HG02884 (cell line): ENCODE measurements around the gene LILRB4.
"Not testable (repeated sequence)": the region's sequence is repeated elsewhere in the genome, so short reads cannot be mapped to it uniquely, and the experiment has no call there.

ENCODE experiments used
- ATAC-seq: cut with Tn5 transposase; IDR thresholded peaks from one replicate; pipeline ENCODE4 v1.9.1; 2021; ENCODE audit warnings: mild to moderate bottlenecking, moderate library complexity; ENCODE audit not compliant: unreplicated experiment

The LILRB4 gene

DNA sequence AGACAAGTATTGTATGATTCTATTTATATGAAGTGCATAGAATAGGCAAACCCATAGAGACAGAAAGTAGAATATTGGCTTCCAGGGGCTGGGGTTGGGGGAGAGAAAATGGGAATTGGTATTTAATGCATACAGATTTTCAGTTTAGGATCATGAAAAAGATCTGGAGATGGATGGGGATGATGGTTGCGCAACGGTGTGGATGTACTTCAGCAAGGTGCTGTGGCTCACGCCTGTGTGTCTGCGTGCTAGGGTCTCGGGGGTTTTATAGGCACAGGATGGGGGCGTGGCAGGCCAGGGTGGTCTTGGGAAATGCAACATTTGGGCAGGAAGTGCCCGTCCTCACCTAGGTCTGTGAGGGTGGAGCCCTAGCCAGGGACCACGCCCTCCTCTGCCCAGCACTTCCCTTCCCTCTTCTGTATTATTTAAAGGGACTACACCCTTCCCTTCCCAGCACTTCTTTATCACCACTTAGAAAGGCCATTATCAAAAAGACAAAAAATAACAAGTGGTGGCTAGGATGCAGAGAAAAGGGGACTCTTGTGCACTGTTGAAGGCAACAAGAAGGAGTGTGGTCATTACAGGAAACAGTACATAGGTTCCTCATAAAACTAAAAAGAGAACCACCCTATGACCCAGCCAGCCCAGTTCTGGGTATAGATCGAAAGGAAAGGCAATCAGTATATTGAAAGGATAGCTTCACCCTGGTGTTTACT lies 29.0 kb downstream of the LILRB4 start:
- no peak for ATAC-seq

DNA sequence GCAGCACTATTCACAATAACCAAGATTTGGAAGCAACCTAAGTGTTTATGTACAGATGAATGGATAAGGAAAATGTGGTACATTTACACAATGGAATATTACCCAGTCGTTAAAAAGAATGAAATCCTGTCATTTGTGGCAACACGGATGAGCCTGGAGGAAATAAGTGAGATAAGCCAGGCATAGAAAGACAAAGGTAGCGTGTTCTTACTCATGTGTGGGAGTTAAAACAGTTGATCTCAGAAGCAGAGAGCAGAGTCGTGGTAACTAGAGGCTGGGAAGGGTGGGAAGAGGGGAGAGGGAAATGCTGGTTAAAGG lies 29.5 kb downstream of the LILRB4 start:
- no peak for ATAC-seq

DNA sequence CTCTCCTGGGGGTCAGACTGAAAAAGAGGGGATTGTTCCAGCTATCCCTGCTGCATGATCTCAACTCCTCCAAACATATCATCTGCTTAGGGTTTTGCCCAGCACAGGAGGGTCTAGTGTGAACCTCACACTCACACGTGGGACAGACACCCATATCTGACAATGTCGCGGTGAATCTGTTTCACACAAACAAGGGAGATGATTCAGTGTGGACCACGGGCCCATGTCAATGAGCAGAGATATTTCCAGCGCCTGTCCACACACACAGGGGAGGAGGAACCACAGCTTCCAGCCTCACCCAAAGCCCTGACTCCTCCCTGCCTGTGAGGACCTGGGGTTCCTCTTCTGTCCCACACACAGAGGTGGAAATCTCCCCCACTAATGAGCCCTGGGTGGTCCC lies 31.9 kb downstream of the LILRB4 start:
- no peak for ATAC-seq

- no peak for ATAC-seq
Observed at GRCh38 chr19:54696117-54696548, 33.3 kb downstream of the LILRB4 start.

DNA sequence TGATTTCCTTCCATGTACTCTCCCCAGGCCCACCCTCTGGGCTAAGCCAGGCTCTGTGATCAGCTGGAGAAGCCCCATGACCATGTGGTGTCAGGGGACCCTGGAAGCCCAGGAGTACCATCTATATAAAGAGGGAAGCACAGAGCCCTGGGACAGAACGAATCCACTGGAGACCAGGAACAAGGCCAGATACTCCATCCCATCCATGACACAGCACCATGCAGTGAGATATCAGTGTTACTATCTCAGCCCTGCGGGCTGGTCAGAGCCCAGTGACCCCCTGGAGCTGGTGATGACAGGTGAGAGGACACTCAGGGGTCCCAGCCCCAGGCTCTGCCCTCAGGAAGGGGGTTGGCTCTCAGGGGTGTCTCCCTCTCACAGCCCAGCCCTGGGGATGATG lies 34.0 kb downstream of the LILRB4 start:
- ATAC-seq: no peak

- not testable (repeated sequence) for ATAC-seq
Observed at GRCh38 chr19:54697716-54698115, 34.9 kb downstream of the LILRB4 start.

- ATAC-seq: no peak
Observed at GRCh38 chr19:54704928-54705327, 42.1 kb downstream of the LILRB4 start.

GRCh38 chr19:54707962-54708361 lies 45.2 kb downstream of the LILRB4 start:
- ATAC-seq: no peak

DNA sequence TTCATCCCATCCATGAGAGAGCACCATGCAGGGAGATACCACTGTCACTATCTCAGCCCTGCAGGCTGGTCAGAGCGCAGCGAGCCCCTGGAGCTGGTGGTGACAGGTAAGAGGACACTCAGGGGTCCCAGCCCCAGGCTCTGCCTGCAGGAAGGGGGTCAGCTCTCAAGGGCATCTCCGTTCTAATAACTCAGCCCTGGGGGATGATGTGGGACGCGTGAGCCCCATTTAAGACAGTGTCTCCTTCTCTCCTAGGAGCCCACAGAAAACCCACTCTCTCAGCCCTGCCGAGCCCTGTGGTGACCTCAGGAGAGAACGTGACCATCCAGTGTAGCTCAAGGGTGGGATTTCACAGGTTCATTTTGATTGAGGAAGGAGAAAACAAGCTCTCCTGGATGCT lies 46.0 kb downstream of the LILRB4 start:
- ATAC-seq: no peak

GRCh38 chr19:54709212-54709948 lies 46.6 kb downstream of the LILRB4 start:
- no peak for ATAC-seq

DNA sequence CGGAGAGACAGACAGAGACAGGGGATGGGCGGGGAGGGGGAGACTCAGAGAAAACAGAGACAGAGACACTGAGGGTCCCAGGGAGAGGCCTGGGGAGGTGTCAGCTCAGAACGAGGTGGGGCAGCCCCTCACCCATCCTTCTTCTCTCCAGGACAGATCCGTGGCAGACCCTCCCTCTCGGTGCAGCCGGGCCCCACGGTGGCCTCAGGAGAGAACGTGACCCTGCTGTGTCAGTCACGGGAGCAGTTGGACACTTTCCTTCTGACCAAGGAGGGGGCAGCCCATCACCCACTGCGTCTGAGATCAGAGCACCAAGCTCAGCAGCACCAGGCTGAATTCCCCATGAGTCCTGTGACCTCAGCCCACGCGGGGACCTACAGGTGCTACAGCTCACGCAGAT lies 47.2 kb downstream of the LILRB4 start:
- not testable (repeated sequence) for ATAC-seq
